ENCODE data around the gene RANBP3. TPM values are rescaled to one million over a fixed set of nuclear protein-coding genes. Genes with fewer than 3 reads are reported as not detected.

RANBP3 gene
- total and polyA plus RNA-seq, 2 of the 8 experiments (the other 6 are each of a cell fraction or from before 2014, with no cell fraction given): 95.4 to 122 TPM

- H3K23ac ChIP-seq (ENCODE audit: insufficient read length): no peak overlapping the region
- H4K5ac ChIP-seq (ENCODE audit: insufficient read length, low read depth, low read length): no peak overlapping the region
- H2BK20ac ChIP-seq (ENCODE audit: low read length): no peak overlapping the region
- no peaks in the 10 kb centered on the region for H3K36me3 ChIP-seq (ENCODE audit: control insufficient read depth in 2 of 4, insufficient read depth in 4 of 4, low read length in 3 of 4)
- WGBS, 2 experiments (ENCODE audit: extremely low coverage in 1 of 2, insufficient coverage in 1 of 2, insufficient read length in 1 of 2, insufficient replicate concordance in 2 of 2, low coverage in 1 of 2, low lambda C conversion rate in 2 of 2, missing lambda C conversion rate in 1 of 2): 77% methylated on average over 3 of the region's 3 CpGs; no CpG with 5 or more reads in 1 of the 2 experiments
- H3K4me1 ChIP-seq (replicated peaks in 1 of 4; ENCODE audit: control insufficient read depth in 3 of 4, insufficient read depth in 4 of 4, low read length in 3 of 4): peaks cover 19 to 51% (median 37%) of the 10 kb centered on the region in 4 experiments
- no peak overlapping the region for H2BK12ac ChIP-seq (ENCODE audit: low read depth, low read length)
- no peak overlapping the region for H2AFZ ChIP-seq (ENCODE audit: low read length)
- no peak overlapping the region for H3K9ac ChIP-seq (replicated peaks in 1 of 4; ENCODE audit: extremely low read depth in 1 of 4, low read depth in 3 of 4, low read length in 3 of 4)
- no peaks in the 10 kb centered on the region; a peak in 1 of 7 replicates for H3K27me3 ChIP-seq (replicated peaks in 1 of 4; ENCODE audit: control insufficient read depth in 3 of 4, extremely low read depth in 1 of 4, insufficient read depth in 3 of 4, low read length in 3 of 4)
- no peak overlapping the region for H3K4ac ChIP-seq (replicated peaks; ENCODE audit: insufficient read length, low read depth, low read length)
- FAIRE-seq (no peak), DNase-seq (ENCODE audit: low read depth in 1 of 2, low spot score in 2 of 2) (no peak)
- H2BK120ac ChIP-seq (replicated peaks; ENCODE audit: low read depth, low read length): no peak overlapping the region
- H3K18ac ChIP-seq (ENCODE audit: extremely low read depth, low read length): no peak overlapping the region
- H3K79me2 ChIP-seq (ENCODE audit: control insufficient read depth in 1 of 2, insufficient read depth in 2 of 2, low read length in 2 of 2): peaks cover 9 to 93% of the 10 kb centered on the region in 2 experiments
- no peak overlapping the region for H4K91ac ChIP-seq (replicated peaks; ENCODE audit: insufficient read length, low read length)
- H2AK5ac ChIP-seq (ENCODE audit: low read depth, low read length): no peak overlapping the region
- H3K4me2 ChIP-seq (ENCODE audit: insufficient read depth in 1 of 2, low read depth in 2 of 2, low read length in 2 of 2): no peak overlapping the region
- H2BK5ac ChIP-seq (ENCODE audit: low read depth, low read length): no peak overlapping the region
- H4K8ac ChIP-seq (ENCODE audit: extremely low read depth, insufficient read depth, low read length): no peak overlapping the region
- ChIA-PET POLR2A (ENCODE audit: partially characterized antibody) (interaction anchor here (0.9 to 1.9 kb wide), 5 partner anchors 11 to 63 kb away, joined by 3 to 6 read pairs (median 4); partner anchors contain the start of gene RANBP3), CTCF (ENCODE audit: partially characterized antibody) (interaction anchor here (0.8 to 5.8 kb wide), 7 partner anchors 8 to 152 kb away, joined by 3 to 43 read pairs (median 4); no protein-coding TSS in a partner anchor)
- H3K4me3 ChIP-seq (ENCODE audit: extremely low read depth in 1 of 4, insufficient read depth in 2 of 4, low read depth in 3 of 4, low read length in 4 of 4): no peak overlapping the region
- peaks cover 35 to 49% of the 10 kb centered on the region in 2 experiments for H4K20me1 ChIP-seq (replicated peaks in 1 of 2; ENCODE audit: control insufficient read depth in 1 of 2, insufficient read depth in 2 of 2, low read length in 2 of 2)
- H3K23me2 ChIP-seq (ENCODE audit: low read depth, low read length): no peaks in the 10 kb centered on the region
- peaks cover 47% of the 10 kb centered on the region for H3K79me1 ChIP-seq (ENCODE audit: low read depth, low read length)
- TF ChIP-seq MAFK (IDR thresholded peaks at IDR 0.05; ENCODE audit: low read depth, low read length) (no peak), SIX5 (IDR thresholded peaks at IDR 0.05; ENCODE audit: low read depth, low read length) (no peak), E2F6 (IDR thresholded peaks at IDR 0.05) (no peak), ATF3 (IDR thresholded peaks at IDR 0.05; ENCODE audit: insufficient read depth, low read depth, low read length) (no peak), SRF (IDR thresholded peaks at IDR 0.05; ENCODE audit: low read depth, low read length) (no peak), JUND (IDR thresholded peaks at IDR 0.05; ENCODE audit: low read length) (no peak), RNF2 (IDR thresholded peaks at IDR 0.05; ENCODE audit: borderline replicate concordance, low read depth, low read length, missing control alignments, poor library complexity, severe bottlenecking) (no peak), CREB1 (IDR thresholded peaks at IDR 0.05) (no peak), BACH1 (IDR thresholded peaks at IDR 0.05; ENCODE audit: low read length) (no peak)
- no peak overlapping the region for H2BK15ac ChIP-seq (ENCODE audit: low read length)
- no peak overlapping the region for H3K14ac ChIP-seq (ENCODE audit: insufficient read length)
- no peak overlapping the region for H3K56ac ChIP-seq (replicated peaks; ENCODE audit: insufficient read length, low read depth, low read length)
- H3K27ac ChIP-seq (ENCODE audit: low read depth, low read length): no peak overlapping the region
- no peaks in the 10 kb centered on the region for H3K9me3 ChIP-seq (ENCODE audit: insufficient read depth in 2 of 2, low read depth in 1 of 2, low read length in 1 of 2)
Measured at GRCh38 chr19:5956323-5956722, 21.6 kb downstream of the RANBP3 start.

Measured in H1 (cell line).